ENCODE results near the gene MGST2. TPM values are rescaled to one million over a fixed set of nuclear protein-coding genes. Genes with fewer than 3 reads are reported as not detected.

MGST2 gene
- total RNA-seq, 1 experiment from 2014 or later, result 27.5 TPM

- Mint-ChIP-seq H3K36me3 (ENCODE audit: insufficient read depth, unreplicated experiment) (peaks cover 42% of the 10 kb centered on the region), H3K4me3 (ENCODE audit: unreplicated experiment) (no peak overlapping the region), H3K27ac (ENCODE audit: low read depth, unreplicated experiment) (no peak overlapping the region), H3K27me3 (ENCODE audit: insufficient read depth, unreplicated experiment) (no peaks in the 10 kb centered on the region), H3K4me1 (ENCODE audit: insufficient read depth, unreplicated experiment) (peaks cover 23% of the 10 kb centered on the region), H3K9me3 (ENCODE audit: unreplicated experiment) (no peaks in the 10 kb centered on the region)
- no peak for DNase-seq (ENCODE audit: unreplicated experiment)
- TF ChIP-seq CTCF (IDR thresholded peaks at IDR 0.05; ENCODE audit: unreplicated experiment), result no peak
- ChIA-PET POLR2A (interaction anchor here (0.7 kb wide), 1 partner anchor 19 kb away, joined by 3 read pairs; no protein-coding TSS in a partner anchor), CTCF (interaction anchor here (1.1 kb wide), 1 partner anchor 19 kb away, joined by 3 read pairs; no protein-coding TSS in a partner anchor)
- intact Hi-C loops (cut with micrococcal nuclease), result no loop called here
- BruUV-seq (replicated peaks), result no TSS peak
Measured at GRCh38 chr4:139685180-139685579, 19.6 kb downstream of the MGST2 start.

- peaks cover 23% of the 10 kb centered on the region for H3K4me1 Mint-ChIP-seq (ENCODE audit: insufficient read depth, unreplicated experiment)
- H3K36me3 Mint-ChIP-seq (ENCODE audit: insufficient read depth, unreplicated experiment), result peaks cover 32% of the 10 kb centered on the region
- intact Hi-C loops (cut with micrococcal nuclease), result no loop called here
- no peak for TF ChIP-seq CTCF (IDR thresholded peaks at IDR 0.05; ENCODE audit: unreplicated experiment)
- no peak overlapping the region for H3K4me3 Mint-ChIP-seq (ENCODE audit: unreplicated experiment)
- ChIA-PET POLR2A (no interaction called here), CTCF (no interaction called here)
- no peak overlapping the region for H3K27ac Mint-ChIP-seq (ENCODE audit: low read depth, unreplicated experiment)
- no peaks in the 10 kb centered on the region for H3K9me3 Mint-ChIP-seq (ENCODE audit: unreplicated experiment)
- no peak for DNase-seq (ENCODE audit: unreplicated experiment)
- BruUV-seq (replicated peaks), result no TSS peak
- no peaks in the 10 kb centered on the region for H3K27me3 Mint-ChIP-seq (ENCODE audit: insufficient read depth, unreplicated experiment)
Measured at GRCh38 chr4:139686130-139686529, 20.5 kb downstream of the MGST2 start.

GRCh38 chr4:139686988-139687387 is 21.4 kb downstream of the MGST2 start:
- TF ChIP-seq CTCF (IDR thresholded peaks at IDR 0.05; ENCODE audit: unreplicated experiment), result no peak
- no peak overlapping the region for H3K4me3 Mint-ChIP-seq (ENCODE audit: unreplicated experiment)
- ChIA-PET CTCF (no interaction called here), POLR2A (interaction anchor here (0.7 kb wide), 1 partner anchor 1216 kb away, joined by 4 read pairs; no protein-coding TSS in a partner anchor)
- no peaks in the 10 kb centered on the region for H3K9me3 Mint-ChIP-seq (ENCODE audit: unreplicated experiment)
- intact Hi-C loops (cut with micrococcal nuclease), result no loop called here
- H3K27ac Mint-ChIP-seq (ENCODE audit: low read depth, unreplicated experiment), result no peak overlapping the region
- peaks cover 27% of the 10 kb centered on the region for H3K36me3 Mint-ChIP-seq (ENCODE audit: insufficient read depth, unreplicated experiment)
- no peaks in the 10 kb centered on the region for H3K27me3 Mint-ChIP-seq (ENCODE audit: insufficient read depth, unreplicated experiment)
- H3K4me1 Mint-ChIP-seq (ENCODE audit: insufficient read depth, unreplicated experiment), result peaks cover 17% of the 10 kb centered on the region
- DNase-seq (ENCODE audit: unreplicated experiment), result no peak
- no TSS peak for BruUV-seq (replicated peaks)

GRCh38 chr4:139689093-139689722 is 23.6 kb downstream of the MGST2 start:
- BruUV-seq (replicated peaks), result no TSS peak
- no peaks in the 10 kb centered on the region for H3K4me1 Mint-ChIP-seq (ENCODE audit: insufficient read depth, unreplicated experiment)
- no peaks in the 10 kb centered on the region for H3K27me3 Mint-ChIP-seq (ENCODE audit: insufficient read depth, unreplicated experiment)
- no peaks in the 10 kb centered on the region for H3K9me3 Mint-ChIP-seq (ENCODE audit: unreplicated experiment)
- H3K27ac Mint-ChIP-seq (ENCODE audit: low read depth, unreplicated experiment), result no peak overlapping the region
- H3K36me3 Mint-ChIP-seq (ENCODE audit: insufficient read depth, unreplicated experiment), result peaks cover 30% of the 10 kb centered on the region
- ChIA-PET POLR2A (no interaction called here), CTCF (no interaction called here)
- intact Hi-C loops (cut with micrococcal nuclease), result no loop called here
- no peak overlapping the region for H3K4me3 Mint-ChIP-seq (ENCODE audit: unreplicated experiment)
- no peak for TF ChIP-seq CTCF (IDR thresholded peaks at IDR 0.05; ENCODE audit: unreplicated experiment)
- DNase-seq (ENCODE audit: unreplicated experiment), result no peak
